ENCODE data around the gene TDRD9.

DNA sequence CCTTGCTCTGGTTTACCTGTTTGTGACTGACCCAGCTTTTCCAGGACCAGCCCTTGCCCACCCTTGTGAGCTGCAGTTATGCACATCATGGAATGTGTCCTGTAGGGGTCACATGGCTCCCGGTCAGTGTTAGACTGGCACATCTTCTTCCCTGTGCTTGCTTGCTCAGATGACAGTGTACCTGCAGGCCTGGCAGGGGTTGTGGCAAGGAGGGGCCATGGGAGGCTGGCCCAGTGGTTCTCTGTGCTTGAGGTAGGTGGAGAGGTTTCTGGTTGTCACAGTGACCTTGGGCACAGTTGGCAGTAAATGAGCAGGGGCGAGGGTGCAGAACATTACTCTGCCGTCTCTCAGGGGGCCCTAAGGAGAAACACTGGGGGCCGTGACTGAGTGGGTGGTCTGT lies 41.7 kb downstream of the TDRD9 start:
- TF ChIP-seq, protein P1, sequence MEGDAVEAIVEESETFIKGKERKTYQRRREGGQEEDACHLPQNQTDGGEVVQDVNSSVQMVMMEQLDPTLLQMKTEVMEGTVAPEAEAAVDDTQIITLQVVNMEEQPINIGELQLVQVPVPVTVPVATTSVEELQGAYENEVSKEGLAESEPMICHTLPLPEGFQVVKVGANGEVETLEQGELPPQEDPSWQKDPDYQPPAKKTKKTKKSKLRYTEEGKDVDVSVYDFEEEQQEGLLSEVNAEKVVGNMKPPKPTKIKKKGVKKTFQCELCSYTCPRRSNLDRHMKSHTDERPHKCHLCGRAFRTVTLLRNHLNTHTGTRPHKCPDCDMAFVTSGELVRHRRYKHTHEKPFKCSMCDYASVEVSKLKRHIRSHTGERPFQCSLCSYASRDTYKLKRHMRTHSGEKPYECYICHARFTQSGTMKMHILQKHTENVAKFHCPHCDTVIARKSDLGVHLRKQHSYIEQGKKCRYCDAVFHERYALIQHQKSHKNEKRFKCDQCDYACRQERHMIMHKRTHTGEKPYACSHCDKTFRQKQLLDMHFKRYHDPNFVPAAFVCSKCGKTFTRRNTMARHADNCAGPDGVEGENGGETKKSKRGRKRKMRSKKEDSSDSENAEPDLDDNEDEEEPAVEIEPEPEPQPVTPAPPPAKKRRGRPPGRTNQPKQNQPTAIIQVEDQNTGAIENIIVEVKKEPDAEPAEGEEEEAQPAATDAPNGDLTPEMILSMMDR (IDR thresholded peaks at IDR 0.05; ENCODE audit: poor library complexity), result no peak
- no peak for TF ChIP-seq EZH2phosphoT487 (IDR thresholded peaks at IDR 0.05; ENCODE audit: low read depth, severe bottlenecking, unreplicated experiment)

Measured in hepatocyte (in vitro differentiated cells).